ENCODE data around the gene SLIT3.

SLIT3 gene

DNA sequence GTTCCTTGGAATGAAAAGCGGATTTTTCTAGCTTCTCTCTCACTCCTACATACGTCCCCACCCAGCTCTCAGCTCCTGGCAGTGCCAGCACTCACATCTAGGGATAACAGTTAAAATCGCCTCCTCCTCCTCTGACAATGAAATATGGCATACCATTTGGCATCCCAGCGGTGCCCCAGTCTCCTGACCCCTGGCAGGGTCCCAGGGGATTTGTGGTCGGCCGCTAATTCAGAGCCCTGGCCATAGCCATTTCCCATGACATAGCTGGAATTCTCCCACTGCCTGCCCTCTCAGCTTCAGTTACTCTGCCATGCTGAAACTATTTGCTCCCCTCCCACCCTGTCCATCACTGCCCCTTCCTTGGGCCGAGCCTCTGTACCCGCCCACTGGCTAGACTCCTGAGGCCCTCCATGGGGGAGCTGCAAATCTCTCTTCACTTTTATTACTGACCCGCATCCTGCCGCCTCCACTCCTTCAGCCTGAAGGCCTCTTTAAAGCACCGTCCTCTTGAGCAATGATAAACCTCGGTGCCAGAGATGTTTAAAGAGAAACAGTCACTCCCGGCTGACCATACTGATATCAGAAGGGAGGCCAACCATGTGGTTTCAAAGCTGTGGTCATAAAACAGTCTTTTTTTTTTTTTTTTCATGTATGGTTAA, 139.8 kb downstream of the SLIT3 start:
- ChIA-PET CTCF (interaction anchor here (0.7 to 1.2 kb wide), 7 partner anchors 10 to 169 kb away, joined by 3 to 4 read pairs (median 3); partner anchors contain the start of gene SLIT3), POLR2A (no interaction called here)
- TF ChIP-seq SP1 (IDR thresholded peaks at IDR 0.05): no peak
- TF ChIP-seq LEF1 (IDR thresholded peaks at IDR 0.05; ENCODE audit: borderline replicate concordance): no peak
- TF ChIP-seq SUZ12 (IDR thresholded peaks at IDR 0.05): no peak
- no peak for TF ChIP-seq FOXA1 (IDR thresholded peaks at IDR 0.05)
- no peak for TF ChIP-seq TARDBP (IDR thresholded peaks at IDR 0.05)
- TF ChIP-seq BHLHE40 (IDR thresholded peaks at IDR 0.05; ENCODE audit: borderline replicate concordance): no peak
- no peak for TF ChIP-seq HDGF (IDR thresholded peaks at IDR 0.05; ENCODE audit: borderline replicate concordance)
- TF ChIP-seq, protein P1, sequence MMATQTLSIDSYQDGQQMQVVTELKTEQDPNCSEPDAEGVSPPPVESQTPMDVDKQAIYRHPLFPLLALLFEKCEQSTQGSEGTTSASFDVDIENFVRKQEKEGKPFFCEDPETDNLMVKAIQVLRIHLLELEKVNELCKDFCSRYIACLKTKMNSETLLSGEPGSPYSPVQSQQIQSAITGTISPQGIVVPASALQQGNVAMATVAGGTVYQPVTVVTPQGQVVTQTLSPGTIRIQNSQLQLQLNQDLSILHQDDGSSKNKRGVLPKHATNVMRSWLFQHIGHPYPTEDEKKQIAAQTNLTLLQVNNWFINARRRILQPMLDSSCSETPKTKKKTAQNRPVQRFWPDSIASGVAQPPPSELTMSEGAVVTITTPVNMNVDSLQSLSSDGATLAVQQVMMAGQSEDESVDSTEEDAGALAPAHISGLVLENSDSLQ (IDR thresholded peaks at IDR 0.05): peak; percentile 87
- no peak for TF ChIP-seq CTBP1 (IDR thresholded peaks at IDR 0.05; ENCODE audit: borderline replicate concordance)
- no peak for TF ChIP-seq ELF4 (IDR thresholded peaks at IDR 0.05)
- TF ChIP-seq L3MBTL2 (conservative IDR thresholded peaks at IDR 0.05): no peak
- TF ChIP-seq ZNF384 (IDR thresholded peaks at IDR 0.05): peak; percentile 68
- TF ChIP-seq ARNT (IDR thresholded peaks at IDR 0.05): no peak
- TF ChIP-seq NFRKB (IDR thresholded peaks at IDR 0.05): no peak
- TF ChIP-seq FOXK2 (IDR thresholded peaks at IDR 0.05): no peak
- no peak for TF ChIP-seq FOXM1 (IDR thresholded peaks at IDR 0.05; ENCODE audit: borderline replicate concordance)
- DNase-seq (ENCODE audit: extremely low spot score): peak; percentile 61

DNA sequence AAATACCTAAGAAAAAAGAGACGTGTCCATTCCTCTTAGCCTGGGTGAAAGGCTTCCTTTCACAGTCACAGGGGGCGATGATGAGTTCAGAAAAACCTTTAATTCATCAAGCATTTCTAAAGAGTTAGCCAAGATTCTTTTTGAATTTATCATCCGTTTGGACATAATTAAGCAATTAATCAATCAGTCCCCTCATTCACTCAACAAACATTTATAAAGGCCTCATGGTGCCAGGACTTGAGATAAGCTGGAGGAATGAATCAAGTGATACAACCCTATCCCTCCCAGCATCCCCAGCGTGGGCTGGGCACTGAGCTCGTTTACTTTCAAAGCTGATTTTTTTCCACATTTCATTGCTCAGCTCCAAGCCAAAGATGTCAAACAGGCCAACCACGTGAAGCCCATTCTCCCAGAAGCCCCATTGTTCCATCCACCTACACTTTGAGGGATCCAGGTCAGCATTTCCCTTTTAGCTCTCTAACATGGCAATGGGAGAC, 140.5 kb downstream of the SLIT3 start:
- TF ChIP-seq FOXM1 (IDR thresholded peaks at IDR 0.05; ENCODE audit: borderline replicate concordance) (no peak), SP1 (IDR thresholded peaks at IDR 0.05) (no peak), HDGF (IDR thresholded peaks at IDR 0.05; ENCODE audit: borderline replicate concordance) (no peak), L3MBTL2 (conservative IDR thresholded peaks at IDR 0.05) (no peak; the same call in 1 of the 2 replicates), CTBP1 (IDR thresholded peaks at IDR 0.05; ENCODE audit: borderline replicate concordance) (no peak), TARDBP (IDR thresholded peaks at IDR 0.05) (no peak), ELF4 (IDR thresholded peaks at IDR 0.05) (no peak), ZNF384 (IDR thresholded peaks at IDR 0.05) (no peak), LEF1 (IDR thresholded peaks at IDR 0.05; ENCODE audit: borderline replicate concordance) (no peak), ARNT (IDR thresholded peaks at IDR 0.05) (no peak), SUZ12 (IDR thresholded peaks at IDR 0.05) (no peak), FOXA1 (IDR thresholded peaks at IDR 0.05) (no peak), NFRKB (IDR thresholded peaks at IDR 0.05) (no peak)
- TF ChIP-seq, protein P1 (IDR thresholded peaks at IDR 0.05): no peak
- ChIA-PET POLR2A (no interaction called here), CTCF (interaction anchor here (0.7 to 1.2 kb wide), 6 partner anchors 9 to 168 kb away, joined by 3 to 4 read pairs (median 4); partner anchors contain the start of gene SLIT3)
- DNase-seq (ENCODE audit: extremely low spot score): no peak

GRCh38 chr5:169158764-169159163, 142.2 kb downstream of the SLIT3 start:
- POLR2A ChIA-PET: no interaction called here
- CTCF ChIA-PET: no interaction called here
- no peak for DNase-seq (ENCODE audit: extremely low spot score)
- TF ChIP-seq NFRKB (IDR thresholded peaks at IDR 0.05) (no peak), SUZ12 (IDR thresholded peaks at IDR 0.05) (no peak), L3MBTL2 (conservative IDR thresholded peaks at IDR 0.05) (no peak), TARDBP (IDR thresholded peaks at IDR 0.05) (no peak), FOXA1 (IDR thresholded peaks at IDR 0.05) (no peak), FOXM1 (IDR thresholded peaks at IDR 0.05; ENCODE audit: borderline replicate concordance) (no peak), ELF4 (IDR thresholded peaks at IDR 0.05) (no peak)

GRCh38 chr5:169157064-169157463, 143.9 kb downstream of the SLIT3 start:
- CTCF ChIA-PET: no interaction called here
- POLR2A ChIA-PET: no interaction called here
- DNase-seq (ENCODE audit: extremely low spot score): no peak
- TF ChIP-seq CTBP1 (IDR thresholded peaks at IDR 0.05; ENCODE audit: borderline replicate concordance) (no peak), L3MBTL2 (conservative IDR thresholded peaks at IDR 0.05) (no peak)

GRCh38 chr5:169154679-169155078, 146.3 kb downstream of the SLIT3 start:
- no peak for DNase-seq (ENCODE audit: extremely low spot score)
- POLR2A ChIA-PET: interaction anchor here (1.0 kb wide), 1 partner anchor 429 kb away, joined by 3 read pairs; the partner anchor contains the start of gene SPDL1
- CTCF ChIA-PET: interaction anchor here (0.6 kb wide), 1 partner anchor 13 kb away, joined by 3 read pairs; no protein-coding TSS in a partner anchor
- TF ChIP-seq HDGF (IDR thresholded peaks at IDR 0.05; ENCODE audit: borderline replicate concordance) (no peak), ZNF384 (IDR thresholded peaks at IDR 0.05) (no peak), CTBP1 (IDR thresholded peaks at IDR 0.05; ENCODE audit: borderline replicate concordance) (no peak), BHLHE40 (IDR thresholded peaks at IDR 0.05; ENCODE audit: borderline replicate concordance) (no peak), TARDBP (IDR thresholded peaks at IDR 0.05) (no peak), FOXK2 (IDR thresholded peaks at IDR 0.05) (no peak), L3MBTL2 (conservative IDR thresholded peaks at IDR 0.05) (no peak), NFRKB (IDR thresholded peaks at IDR 0.05) (no peak), FOXA1 (IDR thresholded peaks at IDR 0.05) (no peak), SUZ12 (IDR thresholded peaks at IDR 0.05) (no peak), ARNT (IDR thresholded peaks at IDR 0.05) (no peak), SP1 (IDR thresholded peaks at IDR 0.05) (no peak)
- TF ChIP-seq, protein P1 (IDR thresholded peaks at IDR 0.05): no peak

GRCh38 chr5:169153405-169153804, 147.5 kb downstream of the SLIT3 start:
- no peak for TF ChIP-seq L3MBTL2 (conservative IDR thresholded peaks at IDR 0.05)
- TF ChIP-seq, protein P1 (IDR thresholded peaks at IDR 0.05): no peak
- no peak for TF ChIP-seq ARNT (IDR thresholded peaks at IDR 0.05)
- no peak for TF ChIP-seq LEF1 (IDR thresholded peaks at IDR 0.05; ENCODE audit: borderline replicate concordance)
- TF ChIP-seq FOXA1 (IDR thresholded peaks at IDR 0.05): no peak
- TF ChIP-seq HDGF (IDR thresholded peaks at IDR 0.05; ENCODE audit: borderline replicate concordance): no peak
- no peak for TF ChIP-seq NFRKB (IDR thresholded peaks at IDR 0.05)
- TF ChIP-seq SUZ12 (IDR thresholded peaks at IDR 0.05): no peak
- TF ChIP-seq FOXM1 (IDR thresholded peaks at IDR 0.05; ENCODE audit: borderline replicate concordance): no peak
- no peak for TF ChIP-seq ELF4 (IDR thresholded peaks at IDR 0.05)
- TF ChIP-seq CTBP1 (IDR thresholded peaks at IDR 0.05; ENCODE audit: borderline replicate concordance): no peak
- no peak for TF ChIP-seq TARDBP (IDR thresholded peaks at IDR 0.05)
- CTCF ChIA-PET: interaction anchor here (0.6 to 0.8 kb wide), 2 partner anchors 63 to 136 kb away, joined by 3 read pairs; no protein-coding TSS in a partner anchor
- POLR2A ChIA-PET: no interaction called here
- no peak for DNase-seq (ENCODE audit: extremely low spot score)
